ENCODE results near the gene ZFP69B. TPM values are rescaled to one million over a fixed set of nuclear protein-coding genes. Genes with fewer than 3 reads are reported as not detected.

The ZFP69B gene
- total and polyA plus RNA-seq, 2 of the 4 experiments (the other 2 are of a cell fraction) = 3.1 to 6.8 TPM

GRCh38 chr1:40432644-40433390 lies 17.5 kb upstream of the ZFP69B start:
- POLR2A ChIA-PET (ENCODE audit: unreplicated experiment) = no interaction called here
- H3K4me2 ChIP-seq (ENCODE audit: low read depth, low read length) = no peak overlapping the region
- H2BK20ac ChIP-seq (ENCODE audit: low read depth, low read length) = no peak overlapping the region
- H4K91ac ChIP-seq (ENCODE audit: insufficient read depth, low read depth, low read length) = no peak overlapping the region
- no peak overlapping the region for H2BK120ac ChIP-seq (ENCODE audit: low read depth, low read length)
- no peaks in the 10 kb centered on the region for H3K4me1 ChIP-seq (ENCODE audit: control insufficient read depth, insufficient read depth, low read length)
- H3K23ac ChIP-seq (ENCODE audit: low read depth, low read length) = no peak overlapping the region
- no TSS peak for BruUV-seq (replicated peaks)
- no peak overlapping the region for H3K9ac ChIP-seq (ENCODE audit: low read depth, low read length)
- H4K8ac ChIP-seq (ENCODE audit: low read depth in 2 of 2, low read length in 2 of 2) = no peak overlapping the region
- H3K4me3 ChIP-seq (ENCODE audit: insufficient read depth, low read depth, low read length) = no peak overlapping the region
- no peak overlapping the region for H3K14ac ChIP-seq (replicated peaks; ENCODE audit: low read depth, low read length)
- dilution Hi-C loops (cut with HindIII; ENCODE audit: low sequenced_read_pairs, unreplicated experiment) (no loop called here), in situ Hi-C loops (cut with MboI; ENCODE audit: low sequenced_read_pairs) (no loop called here), intact Hi-C loops (cut with micrococcal nuclease) (no loop called here)
- H2AFZ ChIP-seq (replicated peaks; ENCODE audit: low read length, poor library complexity) = no peak overlapping the region
- ATAC-seq (ENCODE audit: low read depth) (no peak), DNase-seq (no peak)
- no peaks in the 10 kb centered on the region for H3K9me3 ChIP-seq (ENCODE audit: control insufficient read depth, insufficient read depth, low read length)
- no peaks in the 10 kb centered on the region for H3K27me3 ChIP-seq (ENCODE audit: control insufficient read depth, insufficient read depth, low read length)
- H3K9me1 ChIP-seq (ENCODE audit: insufficient read depth, low read length) = no peaks in the 10 kb centered on the region
- CTCF ChIA-PET = interaction anchor here (0.7 kb wide), 1 partner anchor 288 kb away, joined by 3 read pairs; no protein-coding TSS in a partner anchor
- H3K18ac ChIP-seq (ENCODE audit: low read depth, low read length) = no peak overlapping the region
- H3K27ac ChIP-seq (ENCODE audit: insufficient read depth, low read length) = no peak overlapping the region
- WGBS, 2 experiments (ENCODE audit: extremely low coverage in 2 of 2, insufficient read length in 1 of 2) = 100% methylated on average over 1 of the region's 3 CpGs; no CpG with 5 or more reads in 1 of the 2 experiments
- H2BK15ac ChIP-seq (ENCODE audit: low read depth, low read length) = no peak overlapping the region
- H2AK9ac ChIP-seq (replicated peaks; ENCODE audit: low read depth, low read length, poor library complexity) = no peak overlapping the region
- H3K56ac ChIP-seq (ENCODE audit: extremely low read depth, insufficient read depth, low read length) = no peak overlapping the region
- H3K79me1 ChIP-seq (ENCODE audit: low read depth in 1 of 2, low read length in 2 of 2) = no peaks in the 10 kb centered on the region; a peak in 1 of 4 replicates
- H2AK5ac ChIP-seq (ENCODE audit: low read depth, low read length) = no peak overlapping the region
- no peak overlapping the region for H2BK5ac ChIP-seq (ENCODE audit: low read depth, low read length, poor library complexity, severe bottlenecking)
- H4K20me1 ChIP-seq (ENCODE audit: insufficient read depth, low read length) = no peaks in the 10 kb centered on the region
- no peak overlapping the region for H4K5ac ChIP-seq (ENCODE audit: low read depth, low read length)
- H3K36me3 ChIP-seq (ENCODE audit: control insufficient read depth, insufficient read depth, low read length) = no peaks in the 10 kb centered on the region
- no peak overlapping the region for H3K4ac ChIP-seq (ENCODE audit: low read depth, low read length)
- TF ChIP-seq NFE2L2 (IDR thresholded peaks at IDR 0.05; ENCODE audit: low read depth, low read length) = no peak
- TF ChIP-seq RCOR1 (IDR thresholded peaks at IDR 0.05; ENCODE audit: insufficient replicate concordance, low read length) = no peak
- no peak for TF ChIP-seq POLR2A (IDR thresholded peaks at IDR 0.05; ENCODE audit: low read depth, low read length)
- no peak for TF ChIP-seq ELK1 (IDR thresholded peaks at IDR 0.05; ENCODE audit: borderline replicate concordance, low read depth, low read length)
- no peak for TF ChIP-seq FOS (IDR thresholded peaks at IDR 0.05; ENCODE audit: low read depth, low read length)
- TF ChIP-seq USF2 (IDR thresholded peaks at IDR 0.05; ENCODE audit: low read depth, low read length) = no peak
- no peak for TF ChIP-seq MXI1 (IDR thresholded peaks at IDR 0.05; ENCODE audit: borderline replicate concordance, low read depth, low read length)
- TF ChIP-seq BHLHE40 (IDR thresholded peaks at IDR 0.05; ENCODE audit: low read depth, low read length) = no peak
- TF ChIP-seq CHD1 (IDR thresholded peaks at IDR 0.05; ENCODE audit: low read depth, low read length) = no peak
- no peak for TF ChIP-seq MAZ (IDR thresholded peaks at IDR 0.05; ENCODE audit: borderline replicate concordance, low read depth, low read length)
- TF ChIP-seq CEBPB (IDR thresholded peaks at IDR 0.05; ENCODE audit: low read depth, low read length) = no peak
- TF ChIP-seq CTCF (conservative IDR thresholded peaks at IDR 0.05; ENCODE audit: low read depth, low read length) = no peak
- no peak for TF ChIP-seq SMC3 (IDR thresholded peaks at IDR 0.05; ENCODE audit: low read depth, low read length)
- TF ChIP-seq RAD21 (IDR thresholded peaks at IDR 0.05; ENCODE audit: low read length) = no peak
- no peak for TF ChIP-seq MAFK (IDR thresholded peaks at IDR 0.05; ENCODE audit: low read depth, low read length)
- no peak for TF ChIP-seq RFX5 (IDR thresholded peaks at IDR 0.05; ENCODE audit: low read depth, low read length)
